Measurements from ENCODE around the gene ASTN2.

ASTN2 gene

DNA sequence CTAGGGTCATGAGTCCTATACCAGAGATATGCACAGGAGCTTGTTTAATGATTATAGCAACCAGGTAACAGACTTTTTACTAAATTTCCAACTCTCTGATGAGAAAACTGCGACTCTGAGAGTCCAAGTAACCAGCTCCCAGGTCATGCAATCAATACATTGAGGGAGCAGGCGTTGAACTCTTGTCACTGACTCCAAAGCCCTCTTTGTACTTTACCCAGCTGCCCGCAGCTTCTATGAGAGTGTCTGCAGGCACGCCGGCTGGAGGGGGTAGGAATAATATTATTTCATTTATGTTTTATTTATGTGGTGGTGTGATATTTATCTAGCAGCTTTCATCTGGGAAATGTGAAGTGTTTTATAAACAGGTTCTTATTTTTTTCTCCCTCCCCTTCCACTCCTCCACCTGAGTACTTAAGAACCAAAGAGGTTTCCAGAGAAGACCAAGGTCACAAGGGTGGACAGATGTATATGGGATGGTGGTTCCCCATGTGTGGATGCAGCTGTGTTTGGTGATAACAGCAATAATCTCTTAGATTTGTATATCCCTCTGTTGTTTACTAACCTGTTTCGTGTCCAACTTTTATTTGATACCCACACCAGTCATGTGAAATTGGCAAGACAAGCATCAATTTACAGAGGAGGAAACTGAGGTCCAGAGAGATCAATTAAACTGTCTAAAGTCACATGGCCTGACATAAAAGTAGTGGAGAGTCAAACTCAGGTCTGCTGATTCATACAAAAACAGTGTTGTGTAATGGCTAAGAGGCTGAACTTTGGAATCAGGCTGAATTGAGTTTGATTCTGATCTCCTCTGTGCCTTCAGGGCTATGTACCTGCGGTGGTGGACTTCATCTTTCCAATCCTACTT, 867.9 kb downstream of the ASTN2 start:
- no peak for DNase-seq

DNA sequence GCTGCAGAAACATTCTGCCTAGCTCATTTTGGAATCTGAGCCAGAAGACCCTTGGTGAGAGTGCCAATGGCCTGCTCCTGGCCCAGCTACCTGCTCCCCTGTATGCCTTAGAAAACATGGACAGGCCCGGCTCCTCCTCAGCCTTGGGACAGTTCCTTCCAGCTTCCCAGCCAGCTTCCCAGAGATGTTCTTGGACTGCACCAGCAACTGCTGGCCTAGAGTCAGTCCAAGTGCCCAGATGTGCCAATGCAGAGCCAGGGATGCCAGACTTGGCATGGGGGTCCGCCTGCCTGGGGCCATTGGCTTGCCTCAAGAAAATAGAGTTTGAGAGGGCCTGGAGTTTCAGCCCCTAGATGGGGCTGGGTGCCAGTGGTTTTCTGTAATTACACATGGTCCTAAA, 870.0 kb downstream of the ASTN2 start:
- DNase-seq, result no peak

DNA sequence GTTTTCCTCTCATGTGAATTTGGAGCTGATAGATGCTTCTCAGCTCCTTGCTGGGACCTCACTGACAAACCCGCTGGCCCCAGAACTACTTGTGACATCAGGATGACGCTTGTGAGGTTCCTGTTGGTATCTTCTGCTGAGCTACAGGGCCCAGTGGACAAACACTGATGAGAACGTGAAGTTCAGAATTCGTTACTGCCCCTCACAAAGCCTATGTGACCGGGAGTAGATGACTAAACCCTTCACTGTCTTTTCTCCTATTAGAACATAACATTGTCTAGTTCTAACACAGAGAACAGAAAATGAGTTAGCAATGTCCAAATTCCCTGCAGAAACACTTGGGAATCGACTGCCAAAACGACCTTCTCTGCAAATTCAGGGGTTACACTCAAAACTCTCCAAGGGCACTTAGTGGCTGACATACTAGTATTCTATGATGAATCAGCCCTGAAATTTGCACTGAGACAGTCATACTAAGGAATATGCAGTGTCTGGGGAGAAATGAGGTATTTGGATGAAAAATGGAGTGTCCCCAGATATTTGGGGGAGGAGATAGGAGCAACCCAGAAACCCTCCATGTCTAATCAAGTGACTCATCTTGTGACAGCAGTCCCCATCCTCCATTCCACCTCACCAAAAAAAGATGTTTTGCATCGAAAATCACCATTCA, 871.0 kb downstream of the ASTN2 start:
- peak; percentile 6 for DNase-seq

DNA sequence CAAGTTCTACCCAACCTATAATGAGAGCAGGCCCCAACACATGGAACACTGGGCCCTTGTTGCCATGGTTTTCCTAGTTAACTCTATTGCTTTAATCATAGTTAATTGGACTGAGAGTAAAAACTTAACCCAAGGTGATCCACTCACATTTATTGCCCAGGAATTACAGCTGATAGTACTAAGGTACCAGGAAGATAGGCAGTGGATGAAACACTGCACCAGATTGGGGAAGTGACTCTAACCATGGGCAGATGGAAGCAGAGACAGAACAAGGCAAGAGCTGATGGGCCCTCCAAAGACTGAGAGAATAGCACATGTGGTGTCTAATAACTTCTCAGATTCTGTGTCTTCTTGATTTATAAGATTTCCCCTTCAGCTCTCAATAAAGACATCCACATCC, 873.5 kb downstream of the ASTN2 start:
- no peak for DNase-seq

DNA sequence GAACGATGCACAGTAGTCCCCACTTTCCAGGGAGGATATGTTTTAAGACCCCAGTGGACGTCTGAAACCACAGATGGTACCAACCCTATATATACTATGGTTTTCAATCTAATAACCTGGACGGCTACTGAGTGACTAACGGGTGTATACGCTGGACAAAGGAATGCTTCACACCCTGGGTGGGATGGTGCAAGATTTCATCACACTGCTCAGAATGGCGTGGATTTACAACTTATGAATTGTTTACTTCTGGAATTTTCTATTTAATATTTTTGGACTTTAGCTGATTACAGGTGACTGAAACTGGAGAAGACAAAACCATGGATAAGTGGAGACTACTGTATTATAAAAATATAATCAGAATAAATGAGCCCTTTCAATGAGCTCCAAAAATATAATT, 875.3 kb downstream of the ASTN2 start:
- DNase-seq, result no peak

DNA sequence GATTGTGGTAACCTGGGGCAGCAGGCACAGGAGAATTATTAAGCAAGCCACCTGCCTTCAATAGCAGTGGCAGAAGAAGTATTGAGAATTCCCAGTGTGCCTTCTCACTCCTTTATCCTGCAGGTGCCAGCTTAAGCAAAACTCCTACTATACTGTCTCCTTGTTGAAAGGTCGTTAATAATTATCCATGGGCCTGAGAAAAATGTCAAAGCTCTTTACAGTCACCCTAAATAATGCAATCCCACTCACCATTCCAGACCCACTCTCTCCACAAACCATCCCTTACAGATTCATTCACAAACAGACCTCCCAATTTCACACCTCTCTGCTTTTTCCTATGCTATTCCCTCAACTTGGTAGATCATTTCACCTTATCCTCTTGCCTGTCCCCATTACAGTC, 889.2 kb downstream of the ASTN2 start:
- DNase-seq, result no peak

DNA sequence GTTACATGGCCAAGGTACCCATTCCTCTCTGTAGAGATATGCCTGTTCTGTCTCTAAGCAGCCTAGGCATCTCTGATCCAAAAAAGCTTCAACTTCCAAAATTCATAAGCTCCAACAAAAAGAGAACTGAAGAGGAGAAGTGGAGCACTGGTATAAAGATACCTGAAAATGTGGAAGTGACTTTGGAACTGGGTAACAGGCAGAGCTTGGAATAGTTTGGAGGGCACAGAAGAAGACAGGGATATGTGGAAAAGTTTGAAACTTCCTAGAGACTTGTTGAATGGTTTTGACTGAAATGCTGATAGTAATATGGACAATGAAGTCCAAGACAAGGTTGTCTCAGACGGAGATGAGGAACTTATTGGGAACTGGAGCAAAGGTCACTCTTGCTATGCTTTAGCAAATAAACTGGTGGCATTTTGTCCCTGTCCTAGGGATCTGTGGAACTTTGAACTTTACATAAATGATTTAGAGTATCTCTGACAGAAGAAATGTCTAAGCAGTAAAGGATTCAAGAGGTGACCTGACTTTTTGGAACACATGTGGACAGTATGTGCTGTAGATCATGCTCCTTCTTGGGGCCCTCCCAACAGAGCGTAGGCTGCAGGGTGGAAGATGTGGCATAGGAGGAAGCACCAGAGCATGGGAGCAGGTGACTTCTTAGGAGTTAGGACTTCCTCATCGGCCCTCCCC, 889.9 kb downstream of the ASTN2 start:
- DNase-seq, result no peak

DNA sequence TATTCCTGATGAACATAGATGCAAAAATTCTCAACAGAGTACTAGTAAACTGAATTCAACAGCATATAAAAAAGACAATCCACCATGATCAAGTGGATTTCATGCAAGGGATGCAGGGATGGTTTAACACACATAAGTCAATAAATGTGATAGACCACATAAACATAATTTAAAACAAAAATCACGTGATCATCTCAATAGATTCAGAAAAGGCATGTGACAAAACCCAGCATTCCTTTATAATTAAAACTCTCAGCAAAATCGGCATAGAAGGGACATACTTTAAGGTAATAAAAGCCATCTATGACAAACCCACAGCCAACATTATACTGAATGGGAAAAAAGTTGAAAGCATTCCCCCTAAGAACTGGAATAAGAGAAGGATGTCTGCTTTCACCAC, 894.6 kb downstream of the ASTN2 start:
- no peak for DNase-seq

DNA sequence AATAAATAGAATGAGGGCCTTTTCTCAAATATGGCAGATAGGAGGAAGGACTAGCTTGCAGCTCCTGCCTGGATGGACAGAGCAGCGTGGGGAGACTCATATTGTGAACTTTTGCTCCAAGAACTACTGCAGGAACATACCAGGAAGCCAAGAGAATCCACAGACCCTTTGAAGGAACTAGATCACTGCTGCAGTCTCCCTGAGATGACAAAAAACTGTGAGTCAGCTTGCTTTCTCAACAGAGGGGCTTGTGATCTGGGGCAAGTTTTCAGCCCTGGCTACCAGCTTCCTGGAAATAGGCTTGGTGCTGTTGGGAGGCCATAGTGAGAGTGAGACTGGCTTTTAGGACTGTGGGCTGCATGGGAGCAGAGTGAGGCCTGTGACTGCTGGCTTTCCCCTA, 898.4 kb downstream of the ASTN2 start:
- DNase-seq, result no peak

DNA sequence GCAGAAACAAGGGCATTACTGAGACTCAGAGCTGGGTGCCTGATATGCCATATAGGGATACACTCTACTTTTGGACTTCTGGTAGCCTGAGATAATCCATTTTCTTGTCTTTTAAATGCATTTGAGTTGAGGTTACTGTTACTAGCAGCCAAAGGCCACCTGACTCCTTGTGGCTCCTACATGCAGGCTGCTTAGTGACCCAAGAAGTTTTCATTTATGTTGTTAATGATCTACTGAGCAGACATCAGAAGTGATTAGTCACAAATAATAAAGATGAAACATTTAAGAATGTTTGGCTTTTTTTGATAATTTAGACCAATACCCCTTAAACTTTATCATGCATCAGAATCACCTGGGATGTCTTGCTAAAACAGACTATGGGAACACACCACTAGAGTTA, 899.3 kb downstream of the ASTN2 start:
- DNase-seq, result no peak

DNA sequence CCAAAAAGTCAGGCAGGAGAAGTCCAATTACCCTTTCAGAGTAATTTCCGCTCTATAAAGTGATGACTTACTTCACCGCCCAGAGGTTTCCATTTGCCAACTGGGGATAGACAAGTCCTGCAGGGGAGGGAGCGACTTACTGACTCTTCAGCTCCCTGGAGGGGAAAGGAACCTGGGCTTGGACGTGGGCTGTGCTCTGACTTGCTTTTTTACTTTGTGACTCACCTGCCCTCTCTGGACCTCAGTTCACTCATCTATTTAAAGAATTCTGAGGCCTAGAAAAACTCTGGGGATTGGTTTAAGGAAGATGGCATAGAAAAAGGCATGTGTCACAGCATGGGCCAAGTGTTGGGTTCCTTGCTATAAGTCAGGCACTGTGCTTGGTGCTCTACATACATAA, 908.2 kb downstream of the ASTN2 start:
- peak; percentile 18 for DNase-seq

DNA sequence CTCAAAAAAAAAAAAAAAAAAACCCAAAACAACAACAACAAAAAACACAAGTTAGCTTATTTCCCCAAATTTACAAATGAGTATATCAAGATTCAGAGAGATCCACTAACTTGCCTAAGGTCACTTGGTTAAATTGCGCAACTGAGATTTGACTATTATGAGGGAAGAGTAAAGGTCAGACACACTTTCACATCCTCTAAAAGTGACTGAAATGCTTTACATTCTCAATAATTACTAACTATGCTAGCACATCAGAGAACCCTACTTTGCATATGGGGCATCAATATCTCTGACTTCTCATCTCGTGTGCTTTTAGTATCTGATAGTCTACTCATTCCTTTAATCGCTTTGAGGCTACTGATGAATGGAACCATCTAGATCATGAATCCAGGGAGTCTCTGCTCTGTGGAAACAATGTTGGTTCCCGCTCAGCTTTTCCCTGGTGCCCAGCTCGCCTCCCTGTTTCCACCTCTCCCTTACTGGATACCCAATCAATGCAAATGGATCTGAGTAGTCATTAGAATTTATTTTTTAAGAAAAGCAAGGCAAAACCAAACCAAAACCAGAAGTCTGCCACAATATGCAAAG, 909.9 kb downstream of the ASTN2 start:
- no peak for DNase-seq

DNA sequence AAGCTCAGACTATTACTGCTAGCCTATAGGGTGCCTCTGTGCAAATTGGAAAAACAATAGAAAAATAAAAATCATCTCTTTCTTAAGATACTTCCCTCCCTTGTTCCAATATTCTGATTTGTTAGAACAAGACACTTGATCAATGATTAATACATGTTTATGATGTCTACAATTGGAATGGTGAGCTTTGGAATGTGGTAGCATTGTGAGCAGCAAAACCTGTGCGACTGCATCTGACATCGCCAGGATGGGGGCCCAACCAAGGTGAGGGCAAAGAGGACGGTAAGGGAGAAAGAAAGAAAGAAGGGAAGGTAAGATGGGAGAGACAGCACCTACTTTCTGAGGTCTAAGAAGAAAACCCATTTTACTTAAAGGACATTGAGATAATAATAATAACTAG, 910.8 kb downstream of the ASTN2 start:
- no peak for DNase-seq

DNA sequence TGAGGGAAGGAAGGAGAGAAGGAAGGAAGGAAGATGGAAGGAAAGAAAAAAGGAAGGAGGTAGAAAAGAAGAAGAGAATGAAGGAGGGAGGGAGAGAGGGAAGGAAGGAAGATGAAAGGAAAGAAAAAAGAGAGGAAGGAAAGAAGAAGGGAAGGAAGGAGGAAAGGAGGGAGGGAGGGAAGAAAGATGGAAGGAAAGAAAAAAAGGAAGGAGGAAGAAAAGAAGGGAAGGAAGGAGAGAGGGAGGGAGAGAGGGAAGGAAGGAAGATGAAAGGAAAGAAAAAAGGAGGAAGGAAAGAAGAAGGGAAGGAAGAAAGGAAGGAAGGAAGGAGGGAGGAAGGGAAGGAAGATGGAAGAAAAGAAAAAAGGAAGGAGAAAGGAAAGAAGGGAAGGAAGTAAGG, 912.1 kb downstream of the ASTN2 start:
- no peak for DNase-seq

DNA sequence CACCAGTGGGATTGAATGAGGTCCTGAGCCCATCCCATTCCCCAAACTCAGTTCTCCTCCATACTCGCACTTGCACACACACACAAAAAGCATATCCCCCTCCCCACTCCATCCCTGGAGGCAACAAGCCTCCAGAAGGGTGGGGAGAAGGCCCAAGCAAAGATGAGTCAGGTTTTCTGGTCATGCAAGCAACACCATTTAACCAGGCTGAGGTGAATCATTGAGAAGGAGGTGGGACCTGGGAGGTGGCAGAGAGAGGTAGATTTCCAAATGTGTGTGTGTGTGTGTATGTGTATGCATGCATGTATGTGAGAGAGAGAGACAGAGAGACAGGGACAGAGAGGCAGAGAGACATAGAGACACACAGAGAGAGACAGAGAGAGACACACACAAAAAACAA, 913.0 kb downstream of the ASTN2 start:
- DNase-seq, result no peak

DNA sequence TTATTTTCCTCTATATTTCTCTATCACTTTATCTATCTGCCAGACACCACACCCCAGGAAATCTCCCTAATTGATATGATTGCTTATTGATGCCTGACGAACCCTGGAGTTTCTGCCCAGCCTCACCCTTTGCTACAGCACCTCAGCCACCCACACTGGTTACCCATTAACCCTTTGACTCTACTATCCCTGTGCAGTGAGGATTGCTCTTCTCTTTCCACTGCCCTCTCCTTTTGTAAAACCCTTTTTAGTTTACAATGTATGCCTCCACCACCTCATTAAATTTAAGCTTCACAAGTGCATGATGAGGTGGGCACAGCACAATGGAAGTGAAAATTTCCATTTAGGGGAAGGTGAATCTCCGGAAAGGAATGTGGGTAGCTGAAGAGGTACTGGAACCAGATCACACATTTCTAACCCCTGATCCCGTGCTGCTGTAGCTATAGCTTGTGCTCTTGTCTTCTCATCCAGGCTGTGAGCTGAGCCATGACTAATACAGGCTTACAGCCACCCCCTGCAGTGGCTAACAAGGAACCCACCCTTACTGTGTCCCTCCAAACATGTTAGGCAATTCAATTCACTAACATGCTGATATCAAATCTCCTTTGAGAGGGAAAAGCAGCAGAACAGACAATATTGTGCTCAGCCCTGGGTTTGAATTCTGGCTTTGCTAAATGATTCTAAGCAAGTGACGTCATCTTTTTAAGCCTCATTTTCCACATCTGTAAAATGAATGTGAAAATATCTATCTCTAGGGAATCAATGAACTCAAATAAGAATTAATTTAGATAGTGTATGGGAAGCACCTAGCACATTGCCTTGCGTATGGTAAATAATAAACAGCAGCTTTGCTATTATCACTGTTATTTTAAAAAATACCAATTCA, 914.6 kb downstream of the ASTN2 start:
- peak; percentile 36 for DNase-seq

DNA sequence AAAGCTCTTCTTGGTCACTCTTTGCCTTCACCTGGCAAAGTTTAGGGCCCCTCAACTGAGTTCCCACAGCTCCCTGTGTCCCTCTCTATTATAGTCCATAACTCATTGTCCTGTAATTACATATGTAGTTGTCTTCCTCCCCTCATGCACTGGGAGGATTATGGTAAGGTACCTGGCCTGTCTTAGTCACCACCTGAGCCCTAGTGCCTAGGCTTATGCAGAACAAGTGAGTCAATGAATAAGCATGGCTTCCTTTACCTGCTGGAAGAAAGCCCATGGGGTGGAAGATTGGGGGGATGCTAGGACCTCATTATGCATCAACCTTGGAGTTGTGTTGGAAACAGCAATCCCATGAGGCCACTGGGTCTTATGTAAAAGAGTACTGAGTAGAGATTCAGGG, 915.4 kb downstream of the ASTN2 start:
- DNase-seq, result no peak

DNA sequence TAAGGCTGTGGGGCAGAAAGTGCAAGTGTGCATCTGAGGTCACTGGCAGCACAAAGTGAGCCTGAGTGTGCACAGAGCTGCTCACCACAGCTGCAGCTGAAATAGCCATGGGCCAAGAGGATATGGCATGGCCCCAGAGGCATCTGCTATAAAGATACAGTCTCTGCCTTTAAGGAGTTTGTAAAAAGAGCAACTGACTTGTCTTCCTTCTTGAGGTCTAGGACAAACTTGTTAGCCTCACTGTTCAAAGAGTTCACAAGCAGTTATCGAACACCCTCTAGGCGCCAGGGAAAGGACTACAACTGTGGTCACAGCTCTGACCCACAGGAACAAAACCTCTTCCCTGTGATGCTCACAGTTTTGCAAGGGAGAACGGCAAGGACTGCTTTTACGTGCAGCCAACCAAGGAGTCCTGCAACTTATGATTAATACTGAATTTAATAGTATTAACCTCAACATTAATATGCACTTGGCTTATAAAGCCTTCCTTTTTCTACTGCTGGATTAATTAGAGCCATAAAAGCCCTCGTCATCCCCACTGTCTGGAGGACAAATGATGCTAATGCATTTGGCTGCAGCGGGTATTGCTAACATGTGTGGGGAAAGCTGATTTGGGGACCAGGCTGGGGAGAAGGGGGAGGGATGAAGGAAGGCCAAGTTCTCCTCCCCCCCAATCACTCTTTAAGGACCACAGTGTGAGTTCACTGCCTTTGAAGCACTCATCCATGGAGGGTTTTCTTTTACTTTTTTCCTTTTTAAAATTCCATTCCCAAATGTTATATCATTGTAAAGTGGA, 917.6 kb downstream of the ASTN2 start:
- DNase-seq, result no peak

DNA sequence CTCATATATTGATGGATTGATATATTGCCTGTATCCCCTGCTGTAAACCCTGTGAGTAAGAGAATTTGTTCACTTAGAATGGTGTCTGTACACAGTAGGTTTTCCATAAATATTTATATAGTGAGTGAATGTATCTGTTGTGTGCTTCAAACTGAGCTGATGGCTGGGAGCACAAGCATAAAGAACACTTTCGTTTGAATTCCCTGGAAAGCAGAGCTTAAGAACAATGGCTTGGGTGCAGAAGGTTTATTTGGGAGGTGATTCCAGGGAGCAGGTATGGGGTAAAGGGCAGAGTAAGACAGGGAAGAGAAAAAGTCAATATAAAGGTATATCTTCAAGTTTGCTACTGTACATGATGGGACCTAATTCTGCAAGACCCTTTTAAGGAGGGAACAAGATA, 918.7 kb downstream of the ASTN2 start:
- no peak for DNase-seq

DNA sequence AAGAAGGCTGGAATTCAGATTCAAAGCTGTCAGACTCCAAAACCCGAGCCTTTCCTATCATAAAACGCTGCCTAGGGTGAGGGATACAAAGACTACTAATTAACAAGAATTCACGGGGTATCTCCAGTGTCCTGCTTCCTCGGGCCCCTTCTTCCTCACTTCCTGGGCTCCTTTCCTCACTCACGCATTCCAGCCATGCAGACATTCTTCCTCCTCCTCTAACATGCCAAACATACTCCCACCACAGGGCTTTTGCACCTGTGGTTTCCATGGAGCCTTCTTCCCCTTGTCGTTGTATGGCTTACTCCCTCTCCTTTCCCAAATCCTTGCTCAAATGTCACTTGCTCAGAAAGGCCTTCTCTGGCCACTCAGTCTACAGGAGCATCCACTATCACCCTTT, 919.1 kb downstream of the ASTN2 start:
- no peak for DNase-seq

DNA sequence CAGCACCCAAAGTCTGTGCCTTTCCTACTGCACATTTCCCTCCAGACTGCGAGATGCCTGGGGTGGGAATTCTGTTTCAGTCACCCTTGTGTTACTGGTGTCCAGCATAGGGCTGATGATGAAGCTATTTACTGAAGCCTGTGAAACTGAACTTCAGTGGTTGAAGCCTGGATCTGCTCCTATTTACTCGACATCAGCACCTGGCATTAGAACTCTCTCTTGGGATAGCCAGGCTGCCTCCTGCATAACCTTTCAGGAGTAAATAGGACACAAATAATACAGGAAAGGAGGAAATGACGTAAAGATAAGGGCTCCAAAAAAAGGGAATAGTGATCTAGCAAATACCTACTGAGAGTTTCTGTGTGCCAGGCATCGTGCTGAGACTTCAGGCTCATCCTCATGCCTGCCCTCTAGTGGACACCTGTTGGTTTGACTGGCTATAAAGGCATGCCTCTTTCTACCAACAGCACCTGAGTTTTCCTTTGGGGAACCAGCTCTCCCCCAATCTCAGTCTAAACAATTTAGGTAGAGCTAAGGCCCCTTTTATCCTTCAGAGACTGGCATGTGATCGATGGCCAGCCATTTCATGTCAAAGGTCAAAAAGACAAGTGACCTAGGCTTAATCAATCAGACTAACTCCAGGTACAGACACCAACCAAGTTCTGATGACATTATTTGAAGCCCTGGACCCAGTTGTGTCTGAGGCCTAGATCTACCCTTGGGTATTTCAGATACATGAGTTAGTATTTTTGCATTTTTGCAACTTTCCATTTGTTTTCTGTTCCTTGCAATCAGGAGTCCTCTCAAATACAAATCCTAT, 919.8 kb downstream of the ASTN2 start:
- no peak for DNase-seq

All from T1000 (cell line).